GM21576 (cell line): Measurements from ENCODE around the gene UST.
"Not testable (repeated sequence)": the region's sequence is repeated elsewhere in the genome, so short reads cannot be mapped to it uniquely, and the experiment has no call there.

ENCODE experiments used
- ATAC-seq: cut with Tn5 transposase; IDR thresholded peaks from one replicate; pipeline ENCODE4 v1.9.1; 2021; ENCODE audit warnings: mild to moderate bottlenecking, moderate library complexity; ENCODE audit not compliant: unreplicated experiment

Gene UST

DNA sequence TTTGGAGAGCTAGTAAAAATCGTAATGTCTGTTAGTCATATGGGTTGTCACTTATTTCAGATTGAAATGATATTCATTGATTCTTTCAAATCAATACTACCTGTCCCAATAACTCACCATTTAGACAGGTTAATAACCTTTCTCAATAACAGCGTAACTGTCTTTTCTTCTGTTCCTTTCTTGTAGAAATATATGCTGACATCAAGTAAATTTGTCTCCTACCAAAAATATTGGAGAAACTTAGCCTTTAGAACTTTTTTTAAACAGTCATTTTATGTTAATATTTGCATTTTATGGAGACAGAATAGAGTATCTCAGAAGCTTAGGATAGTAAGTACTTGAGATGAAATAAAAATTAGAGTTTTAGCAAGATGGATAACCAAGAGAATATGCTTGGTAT, 278.2 kb downstream of the UST start:
- ATAC-seq = no peak

DNA sequence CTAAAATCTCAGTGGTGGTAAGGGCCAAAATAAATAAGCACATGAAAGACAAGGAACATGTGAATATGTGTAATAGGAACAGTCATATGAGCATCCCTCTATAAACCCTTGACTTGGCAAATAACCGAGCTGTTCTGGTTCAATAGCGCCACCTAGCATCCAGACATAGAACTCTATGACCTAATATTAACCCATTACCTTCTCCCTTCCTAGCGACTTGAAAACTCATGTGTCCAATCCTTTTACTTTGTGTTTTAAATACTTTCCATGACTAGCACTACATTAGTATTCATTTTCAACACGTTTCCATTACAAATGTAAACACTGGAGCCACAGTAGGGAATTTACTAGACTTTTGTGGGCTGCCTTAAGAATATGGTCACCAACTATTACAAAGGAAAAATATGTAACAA, 279.7 kb downstream of the UST start:
- ATAC-seq = no peak

DNA sequence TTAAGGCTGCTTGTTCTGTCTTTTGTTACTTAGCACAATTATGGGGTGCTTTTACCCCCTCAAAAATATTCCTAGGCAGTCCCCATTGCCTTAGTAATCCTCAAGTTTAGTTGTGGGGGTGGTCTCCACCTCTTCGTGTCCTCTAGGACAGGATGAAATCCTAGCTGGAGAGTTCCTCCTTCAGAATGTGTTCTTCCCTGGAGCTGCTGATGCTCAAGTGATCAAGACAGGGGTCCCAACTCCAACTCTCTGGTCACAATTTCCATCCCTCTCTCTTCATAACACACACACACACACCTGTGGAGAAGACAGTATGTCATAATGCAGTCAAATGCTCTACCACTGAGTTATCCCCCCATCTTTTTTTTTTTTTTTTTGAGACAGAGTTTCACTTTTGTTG, 280.7 kb downstream of the UST start:
- no peak for ATAC-seq

DNA sequence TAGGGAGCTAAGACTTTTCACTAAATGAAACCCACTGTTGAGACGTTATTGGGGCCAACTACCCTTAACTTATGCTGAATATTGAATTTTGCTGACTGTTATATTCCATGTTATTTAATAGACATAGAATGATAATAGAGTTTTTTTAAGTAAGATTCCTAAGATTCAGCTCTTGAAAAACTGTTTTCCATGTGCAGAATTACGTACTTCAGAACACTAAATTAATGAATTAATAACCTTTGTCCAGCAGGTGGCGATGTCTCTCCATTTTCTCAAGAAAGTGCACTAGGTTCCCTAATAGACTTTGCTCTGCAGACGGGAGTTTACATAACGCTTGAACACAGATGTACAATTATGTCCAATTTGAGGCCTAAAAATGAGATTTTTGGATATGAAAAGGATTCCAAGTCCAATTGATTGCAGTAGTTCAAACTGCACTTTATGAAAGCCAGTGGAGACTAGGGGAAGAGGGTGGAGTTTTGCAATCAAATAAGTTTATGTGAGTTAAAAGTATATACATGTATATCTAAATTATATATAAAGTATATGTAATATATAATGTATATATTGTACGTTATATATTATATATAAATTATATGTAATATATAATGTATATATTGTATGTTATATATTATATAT, 282.1 kb downstream of the UST start:
- no peak for ATAC-seq

DNA sequence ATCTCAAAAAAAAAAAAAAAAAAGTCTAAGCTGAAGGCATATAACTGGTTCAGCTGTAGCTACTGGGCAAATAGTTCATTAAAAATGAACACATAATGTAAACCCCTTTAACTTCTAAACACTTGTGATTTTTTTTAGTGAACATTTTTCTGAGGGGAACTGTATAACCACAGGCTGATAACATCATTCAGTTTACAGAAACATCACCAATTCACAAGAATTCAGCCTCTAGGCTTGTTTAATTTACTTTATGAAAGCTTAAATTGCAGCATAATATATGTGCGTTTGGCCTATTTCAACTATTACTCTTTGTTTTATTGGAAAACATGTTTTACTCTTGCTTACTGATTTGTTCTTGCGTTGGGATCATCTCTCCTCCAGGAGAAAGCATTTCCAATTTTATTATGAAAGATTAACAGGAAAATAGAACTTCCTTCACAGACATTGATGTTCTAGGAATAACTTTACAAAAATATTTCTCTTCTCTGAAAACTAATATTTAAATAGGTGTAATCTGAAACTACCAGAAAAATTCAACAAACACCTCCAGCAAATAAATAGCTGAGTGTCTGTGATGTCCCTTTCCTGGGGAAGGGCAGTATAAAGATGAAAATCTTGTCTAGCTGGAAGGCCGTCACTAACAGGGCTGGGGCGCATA, 284.5 kb downstream of the UST start:
- ATAC-seq = no peak

DNA sequence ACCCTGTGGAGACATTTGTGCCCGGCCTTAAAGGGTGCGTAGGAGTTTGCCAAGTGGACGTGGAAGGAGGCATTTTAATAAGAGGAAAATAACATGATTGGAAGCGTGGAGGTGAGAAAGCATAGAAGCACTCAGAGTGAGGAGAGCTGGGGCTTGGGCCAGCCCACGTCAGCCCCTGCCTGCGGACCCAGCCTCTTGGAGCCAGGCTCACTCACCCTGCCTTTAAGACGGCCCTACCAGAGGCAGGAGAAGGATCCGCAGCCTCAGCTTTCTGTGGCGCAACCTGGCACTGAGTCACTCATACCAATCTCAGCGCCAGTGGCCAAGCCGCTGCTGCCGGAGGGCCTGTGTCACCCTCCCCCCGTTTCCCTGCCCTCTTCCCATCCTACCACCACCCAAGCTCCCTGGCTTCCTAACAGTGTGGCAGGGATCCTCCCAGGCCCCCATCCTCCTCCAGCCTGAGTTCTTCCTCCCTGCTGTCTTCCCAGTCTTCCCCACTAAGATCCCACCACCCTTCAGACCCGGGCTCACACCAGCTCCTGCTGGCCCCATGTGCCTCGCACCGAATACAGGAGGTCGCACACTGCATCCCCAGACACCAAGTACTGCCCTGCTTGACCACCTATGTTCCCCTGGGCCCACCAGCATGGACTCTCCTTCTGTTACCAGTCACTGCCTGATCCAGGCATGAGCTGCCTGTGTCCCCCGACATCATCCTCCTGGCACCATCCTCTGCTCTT, 285.2 kb downstream of the UST start:
- peak; percentile 23 for ATAC-seq

DNA sequence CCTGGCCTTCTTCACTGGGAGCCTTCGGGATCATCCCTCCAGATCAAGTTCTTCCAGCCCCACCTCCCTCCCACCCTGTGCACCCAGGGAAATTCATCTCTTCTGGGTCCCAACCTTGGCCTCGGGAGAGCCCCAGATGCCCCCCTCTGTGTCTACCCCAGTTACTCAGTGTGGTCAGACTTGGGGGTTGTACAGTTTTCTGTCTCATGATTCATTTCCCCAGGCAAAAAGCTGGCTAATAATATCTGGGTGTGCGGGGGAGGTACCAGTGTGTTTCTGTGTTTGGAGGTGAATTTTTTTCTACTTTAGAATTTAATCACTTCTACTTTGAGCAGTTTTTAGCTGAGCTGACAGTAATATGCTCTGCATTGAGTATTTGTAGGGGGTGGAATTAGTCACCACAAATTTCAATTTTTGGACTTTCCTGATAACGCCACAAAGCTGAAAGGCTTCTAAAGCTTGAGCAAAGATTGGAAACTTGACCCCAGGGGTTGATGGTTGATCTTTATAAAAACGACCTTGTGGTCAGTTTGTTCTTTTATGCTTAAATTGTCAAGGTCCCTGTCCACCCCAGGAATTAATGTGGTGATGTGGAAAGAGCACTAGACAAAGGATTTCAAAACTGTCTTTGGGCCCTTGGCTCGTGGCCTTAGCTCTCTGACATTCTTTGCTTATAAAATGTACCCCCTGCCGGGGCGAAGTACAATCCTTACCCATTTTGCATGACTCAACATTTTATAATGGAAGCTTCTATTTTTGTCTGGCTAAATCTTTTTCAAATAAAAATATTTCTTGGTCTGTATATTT, 286.0 kb downstream of the UST start:
- peak; percentile 68 for ATAC-seq

DNA sequence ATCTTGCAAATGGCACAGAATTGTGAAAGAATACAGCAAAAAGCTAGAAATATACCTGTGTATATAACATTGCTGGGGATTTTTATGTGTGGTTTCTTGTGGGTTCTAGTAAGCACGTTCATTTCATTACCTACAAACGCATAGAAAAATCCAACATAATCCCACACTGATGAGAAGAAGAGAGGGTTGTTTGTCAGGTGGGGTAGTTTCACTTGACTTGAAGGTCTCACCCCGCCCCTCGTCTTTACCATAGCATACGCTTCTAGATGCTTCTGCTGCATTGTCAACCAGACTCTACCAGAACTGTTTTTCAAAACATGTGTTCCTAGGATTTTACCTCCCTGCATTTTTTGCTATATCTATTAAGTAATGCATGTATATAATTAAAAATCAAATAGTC, 286.6 kb downstream of the UST start:
- ATAC-seq = no peak

DNA sequence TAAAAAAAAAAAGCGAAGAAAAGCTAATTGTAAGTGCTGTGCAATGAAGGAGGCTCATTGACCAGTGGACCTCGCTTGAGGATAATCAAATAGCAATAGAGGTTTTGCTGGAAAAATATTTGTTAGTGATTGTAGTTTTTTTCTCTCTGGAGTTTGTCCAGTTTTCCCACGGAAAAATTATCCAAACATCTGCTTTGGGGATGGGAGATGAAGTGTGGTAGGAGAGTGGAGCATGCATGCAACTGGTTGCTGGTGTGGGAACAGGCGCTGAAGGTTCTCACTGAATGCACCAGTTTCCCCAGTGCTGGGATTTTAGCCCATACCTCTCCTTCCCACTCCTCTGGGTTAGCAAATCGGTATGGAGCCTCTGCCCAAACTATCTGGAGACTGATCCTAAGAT, 288.9 kb downstream of the UST start:
- no peak for ATAC-seq

DNA sequence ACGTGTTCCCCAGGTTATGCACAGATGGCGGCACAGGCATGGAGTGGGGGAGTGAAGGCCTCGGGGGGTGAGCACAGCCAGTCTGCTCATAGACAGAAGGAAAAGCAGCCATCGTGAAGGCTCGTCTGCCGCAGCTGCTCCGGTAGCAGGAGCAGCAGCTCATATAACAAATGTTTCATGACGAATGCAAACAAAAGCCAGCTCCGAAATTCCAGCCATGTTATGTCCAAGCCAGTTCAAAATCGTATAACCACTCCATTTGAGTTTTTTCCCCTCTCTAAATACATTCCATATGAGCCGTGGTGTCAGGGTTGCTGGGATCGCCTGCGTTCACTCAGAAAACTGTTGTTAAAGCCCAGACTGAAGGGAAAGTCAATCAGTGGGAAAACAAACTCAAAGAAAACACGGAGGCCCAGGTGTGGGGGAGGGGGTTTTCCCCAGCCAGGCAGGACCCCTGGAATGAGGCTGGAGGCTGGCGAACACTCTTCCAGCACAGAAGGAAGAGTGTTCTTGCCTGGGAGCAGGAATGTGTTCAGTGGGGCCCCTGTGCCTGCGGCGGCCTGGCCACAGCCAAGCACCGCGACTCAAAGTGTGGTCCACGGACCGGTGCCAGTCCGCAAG, 290.3 kb downstream of the UST start:
- no peak for ATAC-seq

DNA sequence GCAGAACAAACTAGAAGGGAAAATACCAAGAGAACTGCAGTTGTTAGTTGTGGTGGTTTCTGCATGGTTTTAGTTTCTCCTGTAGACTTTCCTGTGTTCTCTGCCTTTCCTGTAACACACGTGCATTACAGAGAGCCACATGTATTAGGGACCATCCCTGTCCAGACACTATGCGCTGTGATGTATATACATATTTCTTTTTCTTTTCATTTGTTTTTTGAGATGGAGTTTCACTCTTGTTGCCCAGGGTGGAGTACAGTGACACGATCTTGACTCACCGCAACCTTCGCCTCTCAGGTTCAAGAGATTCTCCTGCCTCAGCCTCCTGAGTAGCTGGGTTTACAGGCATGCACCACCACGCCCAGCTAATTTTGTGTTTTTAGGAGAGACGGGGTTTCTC, 292.2 kb downstream of the UST start:
- not testable (repeated sequence) for ATAC-seq

DNA sequence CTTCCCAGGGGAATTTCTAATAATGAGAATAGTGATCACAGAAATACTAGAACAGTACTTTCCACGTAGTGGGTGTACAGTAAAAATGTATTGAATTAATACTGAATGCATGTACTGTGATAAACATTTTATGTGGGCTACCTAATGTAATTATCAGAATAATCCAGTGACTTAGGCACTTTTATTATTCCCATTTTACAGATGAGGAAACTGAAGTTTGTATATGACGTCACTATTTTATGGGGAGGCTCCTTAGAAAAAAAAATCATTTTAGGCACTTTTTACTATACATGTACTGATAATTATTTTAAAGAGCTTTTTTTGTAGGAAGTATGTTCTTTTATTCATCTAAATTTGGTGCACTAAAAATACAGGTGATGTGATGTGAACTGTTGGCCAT, 295.1 kb downstream of the UST start:
- no peak for ATAC-seq

DNA sequence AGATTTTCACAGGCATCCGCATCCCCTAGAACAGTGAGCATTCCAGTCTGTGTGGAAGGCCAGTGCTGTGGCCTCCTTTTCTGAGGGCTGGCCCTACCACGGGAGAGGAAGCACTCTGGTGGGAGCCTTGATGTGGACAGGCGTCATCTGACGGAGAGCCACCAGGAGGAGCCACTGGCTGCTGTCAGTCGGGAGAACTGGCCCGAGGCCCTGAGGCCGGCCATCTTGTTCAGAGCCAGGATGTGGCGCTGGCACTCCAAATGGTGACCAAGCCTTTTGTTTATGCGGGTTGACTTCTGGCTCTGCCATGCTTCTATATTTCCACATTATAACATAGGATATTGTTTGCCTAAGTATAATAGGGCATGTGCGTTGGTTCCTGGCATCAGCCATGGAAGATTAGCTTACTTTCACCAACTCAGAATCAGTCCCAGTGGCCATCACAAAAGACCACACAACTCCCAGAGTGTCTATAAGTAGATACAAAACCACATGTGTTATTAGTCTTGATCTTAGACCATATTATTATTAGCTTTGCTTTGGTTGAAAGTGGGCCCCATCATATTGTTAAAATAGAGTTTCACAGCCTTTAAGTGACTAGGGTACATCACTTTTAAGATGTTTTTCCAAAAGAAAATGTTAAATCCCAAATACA, 296.8 kb downstream of the UST start:
- ATAC-seq = no peak

DNA sequence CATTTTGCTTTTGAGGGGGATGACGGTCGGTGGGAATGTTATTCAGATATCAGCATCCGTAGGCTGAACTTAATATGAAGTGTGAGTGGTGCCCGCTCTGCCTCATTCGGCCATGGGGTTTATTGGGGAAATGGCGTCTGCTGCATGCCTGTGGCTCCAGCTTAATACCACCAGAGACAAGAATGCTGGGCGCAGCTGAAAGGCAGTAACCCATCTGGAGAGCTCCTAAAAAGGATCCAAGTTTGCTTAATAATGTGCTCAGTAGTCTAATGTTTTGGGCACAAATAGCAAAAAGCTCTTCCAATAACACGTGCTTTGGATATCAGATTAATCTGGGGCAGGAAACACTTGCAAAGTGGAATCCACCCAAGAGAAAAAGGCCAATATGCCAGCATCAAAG, 297.7 kb downstream of the UST start:
- no peak for ATAC-seq

DNA sequence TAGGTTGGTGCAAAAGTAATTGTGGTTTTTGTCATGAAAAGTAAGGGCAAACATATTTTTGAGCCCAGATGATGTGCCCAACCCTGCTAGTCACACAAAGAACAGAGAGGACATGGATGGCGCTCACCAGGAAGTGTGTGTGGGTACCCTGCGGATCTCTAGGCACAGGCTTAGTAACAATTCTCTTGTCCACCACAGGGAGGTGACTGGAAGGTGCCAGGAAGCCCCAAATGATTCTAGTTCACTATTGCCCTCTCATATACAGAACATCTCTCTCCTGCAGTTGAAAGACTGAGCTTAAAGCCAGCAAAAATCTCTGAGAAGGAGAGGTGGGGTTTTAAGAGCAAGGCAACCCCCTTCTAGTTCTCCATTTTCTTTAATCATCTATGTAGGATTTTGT, 298.6 kb downstream of the UST start:
- peak; percentile 47 for ATAC-seq

DNA sequence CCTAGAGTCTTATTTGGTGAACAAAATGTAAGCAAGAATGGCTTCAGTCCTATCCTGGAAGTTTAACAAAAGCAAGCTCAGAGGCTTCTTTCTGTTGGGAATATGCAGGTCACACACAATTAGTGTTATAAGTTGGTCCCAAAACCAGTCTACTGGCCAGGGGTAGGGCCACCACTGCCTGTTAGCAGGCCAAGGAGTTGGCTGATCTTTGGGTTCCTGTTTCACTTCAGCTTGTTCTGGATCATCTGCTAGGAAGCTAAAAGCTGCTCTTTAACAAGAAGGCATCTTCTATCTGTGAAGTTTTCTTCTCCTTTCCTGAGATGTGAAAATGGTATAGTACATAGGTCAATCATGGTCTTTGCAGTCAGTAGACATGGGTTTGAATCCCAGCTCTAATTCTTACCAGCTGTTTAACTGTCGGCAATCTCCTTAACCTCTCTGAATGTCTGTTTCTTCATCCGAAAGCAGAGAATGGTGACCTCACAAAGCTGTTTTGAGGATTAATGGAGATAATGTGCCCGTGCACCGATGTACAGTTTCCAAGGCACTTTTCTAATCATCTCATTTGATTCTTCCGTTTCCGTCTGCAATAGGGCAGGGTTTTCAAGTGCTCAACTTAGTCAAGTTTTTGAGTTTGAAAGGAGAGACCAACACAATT, 299.5 kb downstream of the UST start:
- ATAC-seq = no peak

DNA sequence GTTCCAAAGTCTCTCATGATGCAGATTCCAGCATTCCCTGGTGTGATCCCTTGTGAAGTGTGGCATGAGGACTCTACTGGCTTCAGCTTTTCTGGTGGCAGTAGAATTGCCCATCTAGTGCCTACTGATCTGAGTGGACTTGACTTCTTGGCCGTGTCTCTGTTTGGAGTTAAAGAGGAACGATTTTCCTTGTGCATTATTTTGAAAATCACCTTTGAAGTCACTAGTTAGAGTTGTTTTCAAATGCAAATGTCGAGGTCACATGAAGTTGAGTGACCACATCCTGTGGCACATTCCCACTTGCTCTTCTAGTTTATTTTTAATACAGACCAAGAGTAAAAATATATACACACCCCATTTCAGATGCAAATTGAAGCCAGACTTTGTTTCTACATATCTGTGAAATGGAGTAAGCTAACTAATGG, 300.0 kb downstream of the UST start:
- ATAC-seq = peak; percentile 82

DNA sequence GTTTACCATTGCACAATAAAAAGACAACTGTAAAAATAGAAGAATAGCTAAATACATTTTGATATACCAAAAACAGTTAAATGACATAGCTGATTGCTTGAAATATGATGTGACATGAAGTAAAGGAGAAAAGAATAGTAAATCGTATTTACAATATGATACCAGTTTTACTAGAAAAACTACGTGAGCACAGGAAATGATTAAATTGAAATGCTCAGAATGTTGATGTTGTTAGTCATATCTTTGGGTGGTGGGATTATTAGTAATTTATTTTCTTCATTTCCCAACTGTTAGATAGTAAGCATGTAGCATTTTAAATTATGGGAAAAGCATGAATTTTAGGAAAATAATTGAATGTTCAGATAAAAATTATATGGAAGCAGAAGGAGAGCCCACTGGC, 302.4 kb downstream of the UST start:
- ATAC-seq = no peak

DNA sequence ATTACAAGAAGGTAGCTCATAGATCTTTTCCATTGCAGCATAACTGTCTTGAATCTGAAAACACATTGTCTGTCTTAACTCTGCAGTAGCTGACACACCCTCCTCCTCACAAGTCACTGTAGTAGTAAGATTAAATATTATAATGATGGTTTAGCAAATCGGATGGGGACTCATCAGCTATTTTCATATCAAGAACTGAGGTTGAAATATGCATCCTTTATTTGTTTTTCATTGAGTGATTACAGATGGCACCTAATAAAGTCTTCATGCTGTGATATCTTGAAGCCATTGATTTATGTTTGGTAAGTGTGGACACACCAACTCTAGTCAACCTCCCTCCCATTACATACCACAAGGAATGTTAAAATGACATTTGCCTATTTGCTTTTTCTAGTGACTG, 303.3 kb downstream of the UST start:
- ATAC-seq = no peak
